Amniotic stem cell (primary cell): Measurements from ENCODE around the gene CBR3.

Experiments
- DNase-seq: peaks from one replicate; lab custom pipeline; 2025; lab: John Stamatoyannopoulos, UW

The CBR3 gene

GRCh38 chr21:36184545-36184944, 49.7 kb downstream of the CBR3 start:
- DNase-seq, result no peak

- DNase-seq, result no peak
Measured at GRCh38 chr21:36185523-36185922, 50.6 kb downstream of the CBR3 start.

GRCh38 chr21:36186081-36186480, 51.2 kb downstream of the CBR3 start:
- no peak for DNase-seq

DNA sequence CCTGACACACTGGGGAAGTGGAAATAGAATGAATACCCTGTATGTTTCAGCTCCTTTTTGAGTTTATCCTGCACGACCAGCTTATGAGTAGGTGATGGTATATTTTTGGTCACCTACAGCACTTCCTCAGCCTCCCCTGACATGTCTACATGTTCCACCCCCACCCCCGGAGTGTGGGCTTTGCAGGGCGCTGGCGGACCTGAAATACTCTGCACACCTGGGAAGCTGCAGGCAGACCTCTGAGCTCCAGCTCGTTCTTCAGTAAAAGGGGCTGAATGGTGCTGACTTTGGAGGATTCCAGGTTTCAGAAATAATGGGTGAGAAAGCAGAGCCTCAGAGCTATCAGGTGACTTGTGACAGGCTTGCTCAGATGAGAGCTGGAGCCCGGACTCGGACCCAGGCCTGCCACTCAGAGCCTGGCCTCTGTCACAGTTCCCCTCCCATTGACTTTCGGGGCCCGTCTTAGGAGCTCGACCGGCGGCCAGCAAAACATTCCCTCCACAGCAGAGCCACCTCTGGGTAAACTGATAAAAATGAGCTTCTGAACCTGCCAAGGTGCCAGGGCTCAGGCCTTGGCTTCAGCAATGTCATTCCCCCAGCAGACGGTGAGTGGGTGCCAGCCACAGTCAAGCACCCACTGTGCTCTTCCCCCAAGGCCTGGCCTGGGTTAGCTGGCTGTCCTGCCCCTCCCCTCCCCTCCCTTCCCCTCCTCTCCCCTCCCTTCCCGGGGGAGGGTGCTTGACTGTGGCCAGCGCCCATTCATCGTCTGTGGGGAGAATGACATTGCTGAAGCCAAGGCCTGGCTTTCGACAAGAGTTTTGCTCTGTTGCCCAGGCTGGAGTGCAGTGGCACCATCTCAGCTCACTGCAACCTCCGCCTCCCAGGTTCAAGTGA, 51.9 kb downstream of the CBR3 start:
- no peak for DNase-seq

GRCh38 chr21:36188081-36188681, 53.3 kb downstream of the CBR3 start:
- DNase-seq, result no peak

DNA sequence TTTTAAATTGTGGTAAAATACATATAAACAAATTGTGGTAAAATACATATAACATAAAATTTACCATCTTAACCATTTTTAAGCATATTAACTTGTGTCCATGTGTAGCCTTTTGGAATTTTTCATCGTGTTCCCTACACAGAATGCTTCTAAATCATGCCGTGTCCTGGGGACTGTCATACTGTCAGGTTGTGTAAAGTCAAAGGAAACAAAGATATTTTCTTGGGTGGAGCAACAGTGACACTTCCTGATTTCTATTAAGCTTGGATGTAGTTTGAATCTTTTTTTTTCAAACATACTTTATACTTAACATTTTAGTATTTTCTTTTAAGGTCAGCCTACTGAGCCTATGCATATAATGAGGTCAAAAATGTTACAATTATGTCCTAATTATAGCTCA, 54.1 kb downstream of the CBR3 start:
- DNase-seq, result no peak

DNA sequence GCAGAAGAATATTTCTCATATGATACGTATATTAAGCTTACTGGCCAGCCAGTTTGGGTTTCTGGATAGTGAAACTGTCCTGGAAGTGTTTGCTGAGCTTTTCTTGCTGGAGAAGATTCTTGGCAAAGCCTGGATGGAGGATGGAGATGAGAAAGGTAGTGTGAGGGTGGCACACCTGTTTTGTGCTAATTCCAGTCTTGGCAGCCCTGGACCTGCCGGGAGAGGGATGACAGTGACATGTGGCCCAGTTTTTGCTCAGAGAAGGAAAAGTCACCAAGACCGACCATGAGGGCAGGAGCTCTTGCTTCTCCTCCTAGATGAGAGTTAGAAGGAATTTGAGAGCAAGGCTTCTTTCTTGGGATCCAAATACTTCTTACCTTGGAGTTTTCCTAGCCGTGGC, 55.9 kb downstream of the CBR3 start:
- no peak for DNase-seq

- DNase-seq, result peak; percentile 31
Measured at GRCh38 chr21:36193200-36193599, 58.3 kb downstream of the CBR3 start.

DNA sequence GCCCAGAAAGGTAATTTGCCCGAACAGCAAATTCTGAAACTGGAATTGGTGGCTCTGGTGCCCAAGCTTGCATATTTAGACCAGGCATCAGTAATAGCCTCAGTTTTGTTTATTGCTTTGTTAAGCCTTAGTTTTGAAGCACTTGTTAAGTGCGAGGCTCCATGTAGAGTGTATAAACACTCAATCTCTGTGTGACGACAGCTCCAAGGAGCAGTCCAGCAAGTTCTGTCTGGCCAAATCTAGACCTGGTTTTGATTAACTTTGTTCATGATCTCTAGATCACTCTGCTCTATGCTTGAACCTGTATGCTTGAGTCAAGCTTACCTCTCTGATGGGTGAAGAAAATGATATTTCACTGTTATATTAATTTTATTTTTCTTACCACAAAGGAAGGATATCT, 59.1 kb downstream of the CBR3 start:
- no peak for DNase-seq

DNA sequence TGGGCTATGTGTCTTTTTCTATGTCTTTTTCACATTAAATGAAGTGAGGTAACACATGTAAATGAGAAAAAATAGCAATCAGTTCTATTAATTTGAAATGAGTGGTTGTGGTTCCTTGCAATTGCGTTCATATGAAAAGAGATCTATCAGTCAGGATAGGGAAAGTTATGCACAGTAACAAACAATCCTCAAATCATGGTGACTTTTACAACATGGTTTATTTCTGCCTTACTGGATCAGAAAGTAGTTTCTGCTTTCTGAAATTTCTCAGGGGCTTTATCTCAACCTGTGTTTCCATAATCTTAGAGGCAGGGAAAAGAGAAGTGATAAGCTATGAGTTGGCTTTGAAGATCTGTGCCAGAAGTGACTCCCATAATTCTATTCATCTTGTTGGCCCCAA, 60.7 kb downstream of the CBR3 start:
- DNase-seq, result no peak
